BJ (cell line): ENCODE results near the gene TGFA. TPM values are rescaled to one million over a fixed set of nuclear protein-coding genes. Genes with fewer than 3 reads are reported as not detected.

Source experiments
- CTCF ChIA-PET: fragments of 350-600 bp; formaldehyde crosslinking; extraction: SDS; loops from one replicate; lab custom pipeline; 2021; ENCODE audit warnings: antibody characterized with exemption, inconsistent platforms; lab: Yijun Ruan, JAX
- POLR2A ChIA-PET: fragments of 300-600 bp; sonication (Branson Sonifier 250); formaldehyde crosslinking; extraction: SDS; loops from one replicate; lab custom pipeline; 2021; ENCODE audit warnings: antibody characterized with exemption; lab: Charles Lee
- DNase-seq: peaks from one replicate; pipeline ENCODE4 v3.0.0-alpha.2; 2011; ENCODE audit warnings: low read depth
- H3K27me3 ChIP-seq: 2 replicates; pipeline ENCODE4 v1.6.0; 2011; ENCODE audit warnings: low read length; ENCODE audit not compliant: control insufficient read depth, insufficient read depth
- H3K36me3 ChIP-seq: 2 replicates; pipeline ENCODE4 v1.5.1; 2011; ENCODE audit warnings: low read length; ENCODE audit not compliant: control insufficient read depth, insufficient read depth
- H3K4me3 ChIP-seq: 2 replicates; pipeline ENCODE4 v1.5.1; 2011; ENCODE audit warnings: low read depth, mild to moderate bottlenecking, control low read depth, low read length
- CTCF ChIP-seq: IDR thresholded peaks from 2 replicates; pipeline ENCODE4 v1.5.1; 2011; ENCODE audit warnings: low read depth, mild to moderate bottlenecking, control low read depth, inconsistent platforms, low read length, moderate library complexity; ENCODE audit not compliant: insufficient read depth
- polyA plus RNA-seq: library from polyadenylated mRNA; depleted of rRNA; stranded (reverse); fragments of >200 nt; gene quantifications from 2 replicates; pipeline ENCODE4 v1.2.3, GENCODE V29; 2011

The TGFA gene
- polyA plus RNA-seq, 1 experiment: 0.13 TPM

GRCh38 chr2:70532244-70532935 is 21.2 kb downstream of the TGFA start:
- no peak for TF ChIP-seq CTCF
- ChIA-PET CTCF (no interaction called here), POLR2A (no interaction called here)
- no peaks in the 10 kb centered on the region; the same call in 1 of the 2 replicates for H3K27me3 ChIP-seq
- no peaks in the 10 kb centered on the region for H3K36me3 ChIP-seq
- DNase-seq: no peak
- H3K4me3 ChIP-seq: no peak overlapping the region

GRCh38 chr2:70531419-70532086 is 22.1 kb downstream of the TGFA start:
- TF ChIP-seq CTCF: no peak
- Histone ChIP-seq H3K36me3 (no peaks in the 10 kb centered on the region), H3K4me3 (no peak overlapping the region), H3K27me3 (no peaks in the 10 kb centered on the region; the same call in 1 of the 2 replicates)
- DNase-seq: no peak
- CTCF ChIA-PET: no interaction called here
- POLR2A ChIA-PET: no interaction called here

GRCh38 chr2:70529610-70530009 is 24.0 kb downstream of the TGFA start:
- POLR2A ChIA-PET: no interaction called here
- no peaks in the 10 kb centered on the region; the same call in 1 of the 2 replicates for H3K27me3 ChIP-seq
- CTCF ChIA-PET: no interaction called here
- no peak for DNase-seq
- H3K36me3 ChIP-seq: no peaks in the 10 kb centered on the region
- no peak for TF ChIP-seq CTCF
- no peak overlapping the region for H3K4me3 ChIP-seq

GRCh38 chr2:70528929-70529328 is 24.7 kb downstream of the TGFA start:
- Histone ChIP-seq H3K4me3 (no peak overlapping the region), H3K36me3 (no peaks in the 10 kb centered on the region), H3K27me3 (no peaks in the 10 kb centered on the region; the same call in 1 of the 2 replicates)
- POLR2A ChIA-PET: no interaction called here
- CTCF ChIA-PET: interaction anchor here (1.5 kb wide), 1 partner anchor 20 kb away, joined by 3 read pairs; no protein-coding TSS in a partner anchor
- no peak for TF ChIP-seq CTCF
- DNase-seq: no peak

GRCh38 chr2:70528276-70528675 is 25.4 kb downstream of the TGFA start:
- TF ChIP-seq CTCF: no peak
- POLR2A ChIA-PET: no interaction called here
- Histone ChIP-seq H3K4me3 (no peak overlapping the region), H3K36me3 (no peaks in the 10 kb centered on the region), H3K27me3 (no peaks in the 10 kb centered on the region; the same call in 1 of the 2 replicates)
- CTCF ChIA-PET: interaction anchor here (1.5 kb wide), 1 partner anchor 19 kb away, joined by 3 read pairs; no protein-coding TSS in a partner anchor
- no peak for DNase-seq
